Measurements from ENCODE around the gene ATP6V0C.

DNA sequence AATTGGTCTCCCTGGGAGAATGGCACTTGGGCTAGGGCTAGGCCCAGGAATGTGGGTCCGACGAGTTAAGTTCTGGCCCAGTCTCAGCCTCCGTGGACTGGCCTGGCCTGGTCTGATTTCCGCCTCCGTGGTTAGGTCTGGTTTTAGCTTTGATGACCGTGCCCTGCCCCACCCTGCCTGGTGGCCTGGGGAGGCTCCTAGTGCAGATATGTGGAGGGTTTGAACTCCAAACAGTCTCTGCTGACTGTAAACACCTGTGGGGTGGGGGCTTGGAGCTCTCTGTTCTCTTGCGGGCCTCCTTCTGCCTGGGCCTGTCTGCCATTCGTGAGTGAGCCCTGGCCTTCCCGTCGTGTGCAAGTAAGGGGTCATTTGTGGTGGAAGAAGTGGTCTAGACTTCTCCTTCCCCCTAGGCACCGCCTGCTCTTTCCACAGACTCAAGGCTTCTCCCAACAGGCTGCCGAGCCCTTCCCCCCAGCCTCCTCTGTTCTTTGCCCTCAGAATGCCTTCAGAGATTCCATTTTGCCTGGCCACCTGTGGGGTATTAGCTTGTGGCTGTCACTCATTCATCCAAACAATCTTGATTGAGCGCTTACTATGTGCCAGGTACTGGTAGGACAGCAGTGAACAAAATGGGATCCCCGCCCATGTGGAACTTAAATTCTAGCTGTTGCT, 1.6 kb downstream of the ATP6V0C start:
- TF ChIP-seq, protein P1, sequence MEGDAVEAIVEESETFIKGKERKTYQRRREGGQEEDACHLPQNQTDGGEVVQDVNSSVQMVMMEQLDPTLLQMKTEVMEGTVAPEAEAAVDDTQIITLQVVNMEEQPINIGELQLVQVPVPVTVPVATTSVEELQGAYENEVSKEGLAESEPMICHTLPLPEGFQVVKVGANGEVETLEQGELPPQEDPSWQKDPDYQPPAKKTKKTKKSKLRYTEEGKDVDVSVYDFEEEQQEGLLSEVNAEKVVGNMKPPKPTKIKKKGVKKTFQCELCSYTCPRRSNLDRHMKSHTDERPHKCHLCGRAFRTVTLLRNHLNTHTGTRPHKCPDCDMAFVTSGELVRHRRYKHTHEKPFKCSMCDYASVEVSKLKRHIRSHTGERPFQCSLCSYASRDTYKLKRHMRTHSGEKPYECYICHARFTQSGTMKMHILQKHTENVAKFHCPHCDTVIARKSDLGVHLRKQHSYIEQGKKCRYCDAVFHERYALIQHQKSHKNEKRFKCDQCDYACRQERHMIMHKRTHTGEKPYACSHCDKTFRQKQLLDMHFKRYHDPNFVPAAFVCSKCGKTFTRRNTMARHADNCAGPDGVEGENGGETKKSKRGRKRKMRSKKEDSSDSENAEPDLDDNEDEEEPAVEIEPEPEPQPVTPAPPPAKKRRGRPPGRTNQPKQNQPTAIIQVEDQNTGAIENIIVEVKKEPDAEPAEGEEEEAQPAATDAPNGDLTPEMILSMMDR (IDR thresholded peaks at IDR 0.05) = no peak
- no peak for TF ChIP-seq EP300 (IDR thresholded peaks at IDR 0.05)
